Tibial nerve (tissue), 3 donors: ENCODE measurements around the gene BMERB1.

Experiments
- CTCF ChIP-seq, 5 experiments: fragments of 200-600 bp in 3 of 5; fragments of 450-650 bp in 2 of 5; sonication (generic) in 3 of 5; IDR thresholded peaks; one replicate each; pipeline ENCODE4 v1.5.1; 2016 to 2019; ENCODE audit warnings: antibody characterized with exemption in 5 of 5, mild to moderate bottlenecking in 3 of 5, moderate library complexity in 2 of 5
- POLR2A ChIP-seq, 2 donors: fragments of 450-650 bp; IDR thresholded peaks; one replicate each; pipeline ENCODE4 v1.6.1; 2017; ENCODE audit warnings: antibody characterized with exemption in 2 of 2, mild to moderate bottlenecking in 2 of 2, moderate library complexity in 2 of 2

GRCh38 chr16:15445450-15445849 is 11.1 kb downstream of the BMERB1 start:
- TF ChIP-seq CTCF (IDR thresholded peaks at IDR 0.05) = no peak
- TF ChIP-seq POLR2A (IDR thresholded peaks at IDR 0.05) = no peak
